ENCODE results near the gene SLC27A1. TPM values are rescaled to one million over a fixed set of nuclear protein-coding genes. Genes with fewer than 3 reads are reported as not detected.

The SLC27A1 gene
- total RNA-seq, 1 experiment from 2014 or later: 3.7 TPM

- intact Hi-C loops (cut with micrococcal nuclease; ENCODE audit: unreplicated experiment): no loop called here
- Histone ChIP-seq H3K9me3 (no peaks in the 10 kb centered on the region), H3K4me1 (peaks cover 13% of the 10 kb centered on the region), H3K36me3 (ENCODE audit: control insufficient read depth, insufficient read depth, low read length) (no peaks in the 10 kb centered on the region), H3K27me3 (replicated peaks; ENCODE audit: control insufficient read depth, insufficient read depth, low read length) (no peaks in the 10 kb centered on the region), H3K4me3 (ENCODE audit: low read depth, low read length) (no peak overlapping the region)
- ChIA-PET POLR2A (no interaction called here), CTCF (no interaction called here)
- no peak overlapping the region for H3K27ac Mint-ChIP-seq (ENCODE audit: unreplicated experiment)
- no peak for DNase-seq
- peaks cover 7% of the 10 kb centered on the region for H3K36me3 Mint-ChIP-seq (ENCODE audit: insufficient read depth, unreplicated experiment)
- no TSS peak for BruUV-seq (replicated peaks)
- peaks cover 12% of the 10 kb centered on the region for H3K4me1 Mint-ChIP-seq (ENCODE audit: low read depth, unreplicated experiment)
- H3K9me3 Mint-ChIP-seq (ENCODE audit: unreplicated experiment): no peaks in the 10 kb centered on the region
- TF ChIP-seq CTCF (IDR thresholded peaks at IDR 0.05; ENCODE audit: insufficient read depth in 1 of 2, low read depth in 1 of 2, low read length in 1 of 2, severe bottlenecking in 1 of 2, unreplicated experiment in 1 of 2): no peak
- no peaks in the 10 kb centered on the region for H3K27me3 Mint-ChIP-seq (ENCODE audit: insufficient read depth, unreplicated experiment)
- no peak overlapping the region for H3K4me3 Mint-ChIP-seq (ENCODE audit: unreplicated experiment)
Measured at GRCh38 chr19:17504030-17504429, 33.7 kb downstream of the SLC27A1 start.

- DNase-seq: no peak
- H3K9me3 Mint-ChIP-seq (ENCODE audit: unreplicated experiment): no peaks in the 10 kb centered on the region
- intact Hi-C loops (cut with micrococcal nuclease; ENCODE audit: unreplicated experiment): no loop called here
- H3K27me3 Mint-ChIP-seq (ENCODE audit: insufficient read depth, unreplicated experiment): no peaks in the 10 kb centered on the region
- Histone ChIP-seq H3K36me3 (ENCODE audit: control insufficient read depth, insufficient read depth, low read length) (no peaks in the 10 kb centered on the region), H3K4me3 (ENCODE audit: low read depth, low read length) (no peak overlapping the region), H3K4me1 (peaks cover 12% of the 10 kb centered on the region), H3K9me3 (no peaks in the 10 kb centered on the region), H3K27me3 (replicated peaks; ENCODE audit: control insufficient read depth, insufficient read depth, low read length) (no peaks in the 10 kb centered on the region)
- ChIA-PET CTCF (no interaction called here), POLR2A (no interaction called here)
- H3K36me3 Mint-ChIP-seq (ENCODE audit: insufficient read depth, unreplicated experiment): peaks cover 7% of the 10 kb centered on the region
- BruUV-seq (replicated peaks): no TSS peak
- H3K4me3 Mint-ChIP-seq (ENCODE audit: unreplicated experiment): no peak overlapping the region
- TF ChIP-seq CTCF (IDR thresholded peaks at IDR 0.05; ENCODE audit: insufficient read depth in 1 of 2, low read depth in 1 of 2, low read length in 1 of 2, severe bottlenecking in 1 of 2, unreplicated experiment in 1 of 2): no peak
- H3K27ac Mint-ChIP-seq (ENCODE audit: unreplicated experiment): no peak overlapping the region
- H3K4me1 Mint-ChIP-seq (ENCODE audit: low read depth, unreplicated experiment): peaks cover 9% of the 10 kb centered on the region
Measured at GRCh38 chr19:17504456-17504855, 34.1 kb downstream of the SLC27A1 start.

- H3K27me3 ChIP-seq (replicated peaks; ENCODE audit: control insufficient read depth, insufficient read depth, low read length): no peaks in the 10 kb centered on the region
- ChIA-PET CTCF (interaction anchor here (0.5 kb wide), 1 partner anchor 177 kb away, joined by 3 read pairs; no protein-coding TSS in a partner anchor), POLR2A (no interaction called here)
- no peaks in the 10 kb centered on the region; the same call in 1 of the 2 replicates for H3K9me3 ChIP-seq
- H3K27me3 Mint-ChIP-seq (ENCODE audit: insufficient read depth, unreplicated experiment): no peaks in the 10 kb centered on the region
- peaks cover 5% of the 10 kb centered on the region for H3K4me1 ChIP-seq
- H3K4me3 Mint-ChIP-seq (ENCODE audit: unreplicated experiment): no peak overlapping the region
- H3K27ac Mint-ChIP-seq (ENCODE audit: unreplicated experiment): no peak overlapping the region
- intact Hi-C loops (cut with micrococcal nuclease; ENCODE audit: unreplicated experiment): no loop called here
- TF ChIP-seq CTCF (IDR thresholded peaks at IDR 0.05; ENCODE audit: insufficient read depth in 1 of 2, low read depth in 1 of 2, low read length in 1 of 2, severe bottlenecking in 1 of 2, unreplicated experiment in 1 of 2): no peak
- peaks cover 7% of the 10 kb centered on the region for H3K36me3 Mint-ChIP-seq (ENCODE audit: insufficient read depth, unreplicated experiment)
- H3K4me1 Mint-ChIP-seq (ENCODE audit: low read depth, unreplicated experiment): peaks cover 5% of the 10 kb centered on the region
- no peak for DNase-seq
- H3K36me3 ChIP-seq (ENCODE audit: control insufficient read depth, insufficient read depth, low read length): no peaks in the 10 kb centered on the region
- no TSS peak for BruUV-seq (replicated peaks)
- no peak overlapping the region for H3K4me3 ChIP-seq (ENCODE audit: low read depth, low read length)
- no peaks in the 10 kb centered on the region for H3K9me3 Mint-ChIP-seq (ENCODE audit: unreplicated experiment)
Measured at GRCh38 chr19:17505223-17505622, 34.9 kb downstream of the SLC27A1 start.
